SKM-1 (cell line): ENCODE results near the gene SIGLEC9.

Experiments used
- DNase-seq: peaks from one replicate; lab custom pipeline; 2025; ENCODE audit not compliant: unreplicated experiment; lab: John Stamatoyannopoulos, UW

The SIGLEC9 gene

DNA sequence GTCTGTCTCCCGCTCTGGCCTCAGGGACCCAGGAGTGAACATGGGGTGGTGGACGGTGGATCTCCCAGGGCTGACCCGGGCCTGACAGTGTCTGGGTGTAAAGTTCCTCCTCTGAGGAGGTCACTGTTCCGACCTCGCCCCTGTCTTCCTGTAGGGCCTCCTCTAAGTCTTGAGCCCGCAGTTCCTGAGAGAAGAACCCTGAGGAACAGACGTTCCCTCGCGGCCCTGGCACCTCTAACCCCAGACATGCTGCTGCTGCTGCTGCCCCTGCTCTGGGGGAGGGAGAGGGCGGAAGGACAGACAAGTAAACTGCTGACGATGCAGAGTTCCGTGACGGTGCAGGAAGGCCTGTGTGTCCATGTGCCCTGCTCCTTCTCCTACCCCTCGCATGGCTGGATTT is at the start of gene SIGLEC9:
Gene SIGLEC9 (plus strand): TSS at position 178 of the 400 bp plus-strand sequence. CDS start 69 bp downstream, at position 247.
- DNase-seq = no peak

DNA sequence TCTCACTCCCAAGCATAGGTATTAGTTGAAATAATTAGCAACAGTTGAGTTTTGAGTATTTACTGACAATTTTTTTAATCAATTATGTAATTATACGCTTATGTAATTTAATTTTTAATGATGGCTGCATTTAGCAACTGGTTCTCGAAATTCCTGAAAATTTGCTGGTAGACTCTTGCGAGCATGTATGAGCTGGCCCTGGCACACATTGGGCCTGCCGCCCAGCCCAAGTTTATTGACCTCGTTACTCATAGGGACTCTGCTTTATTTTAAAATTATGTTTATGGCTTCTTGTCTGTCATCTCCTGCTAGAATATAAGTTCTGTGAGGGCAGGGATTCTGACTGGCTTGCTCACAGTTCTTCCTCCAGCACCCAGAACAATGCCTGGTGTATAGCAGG is 48.7 kb upstream of the SIGLEC9 start:
- DNase-seq = no peak

DNA sequence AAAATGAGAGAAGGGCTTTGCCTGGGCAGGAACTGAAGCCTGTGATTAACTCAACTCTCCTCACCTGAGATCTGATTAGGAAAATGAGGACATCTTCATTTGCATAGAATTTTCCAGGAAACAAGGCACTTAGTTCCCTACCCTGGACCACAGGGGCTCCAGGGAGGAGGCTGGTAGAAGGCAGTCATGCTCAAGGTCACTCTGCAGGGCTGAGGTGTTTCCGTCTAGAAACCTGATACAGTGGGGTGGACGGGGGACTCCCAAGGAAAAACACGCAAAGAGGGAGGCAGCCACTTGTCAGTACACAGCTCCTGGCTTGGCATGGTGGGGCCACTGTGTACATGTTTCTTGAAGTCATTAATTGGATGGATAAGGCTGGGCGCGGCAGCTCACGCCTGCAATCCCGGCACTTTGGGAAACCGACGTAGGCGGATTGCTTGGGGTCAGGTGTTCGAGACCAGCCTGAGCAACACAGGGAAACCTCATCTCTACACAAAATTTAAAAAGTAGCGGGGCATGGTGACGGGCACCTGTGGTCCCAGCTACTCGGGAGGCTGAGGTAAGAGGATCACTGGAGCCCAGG is 48.0 kb upstream of the SIGLEC9 start:
- no peak for DNase-seq

DNA sequence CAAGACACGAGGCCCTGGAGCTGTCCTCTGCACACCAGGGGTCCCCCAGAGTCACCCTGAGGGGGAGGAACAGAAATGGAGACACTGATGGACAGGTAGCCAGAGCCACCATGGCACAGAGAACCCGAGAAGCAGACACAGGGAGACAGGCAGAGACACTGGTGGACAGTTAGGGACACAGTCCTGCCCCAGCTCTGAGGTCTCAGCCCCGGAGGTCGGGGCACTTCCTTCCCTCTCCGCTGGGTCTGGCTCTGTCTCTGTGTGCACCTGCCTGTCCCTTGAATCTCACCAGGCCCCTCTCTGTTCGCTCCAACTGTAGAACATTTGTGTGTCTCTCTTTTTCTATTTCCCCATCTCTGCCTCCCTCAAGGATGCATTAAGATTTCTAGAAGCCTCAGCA is 46.6 kb upstream of the SIGLEC9 start:
- no peak for DNase-seq

DNA sequence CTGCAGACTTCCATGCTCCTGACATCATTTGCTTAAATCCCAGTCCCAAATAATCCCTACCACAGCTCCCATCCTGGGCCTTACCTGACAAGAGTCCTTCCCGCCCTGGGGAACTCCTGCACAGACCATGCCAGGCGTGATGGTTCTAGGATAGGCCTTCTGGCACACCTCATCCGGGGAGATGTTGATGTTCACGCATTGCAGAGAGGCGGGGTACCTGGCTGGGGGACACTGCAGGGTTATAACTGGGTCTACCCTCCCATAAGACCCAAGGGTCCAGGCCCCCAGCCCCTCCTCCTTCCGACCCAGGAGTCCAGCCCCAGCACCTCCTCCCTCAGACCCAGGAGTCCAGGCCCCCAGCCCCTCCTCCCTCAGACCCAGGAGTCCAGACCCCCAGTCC is 46.0 kb upstream of the SIGLEC9 start:
- no peak for DNase-seq

DNA sequence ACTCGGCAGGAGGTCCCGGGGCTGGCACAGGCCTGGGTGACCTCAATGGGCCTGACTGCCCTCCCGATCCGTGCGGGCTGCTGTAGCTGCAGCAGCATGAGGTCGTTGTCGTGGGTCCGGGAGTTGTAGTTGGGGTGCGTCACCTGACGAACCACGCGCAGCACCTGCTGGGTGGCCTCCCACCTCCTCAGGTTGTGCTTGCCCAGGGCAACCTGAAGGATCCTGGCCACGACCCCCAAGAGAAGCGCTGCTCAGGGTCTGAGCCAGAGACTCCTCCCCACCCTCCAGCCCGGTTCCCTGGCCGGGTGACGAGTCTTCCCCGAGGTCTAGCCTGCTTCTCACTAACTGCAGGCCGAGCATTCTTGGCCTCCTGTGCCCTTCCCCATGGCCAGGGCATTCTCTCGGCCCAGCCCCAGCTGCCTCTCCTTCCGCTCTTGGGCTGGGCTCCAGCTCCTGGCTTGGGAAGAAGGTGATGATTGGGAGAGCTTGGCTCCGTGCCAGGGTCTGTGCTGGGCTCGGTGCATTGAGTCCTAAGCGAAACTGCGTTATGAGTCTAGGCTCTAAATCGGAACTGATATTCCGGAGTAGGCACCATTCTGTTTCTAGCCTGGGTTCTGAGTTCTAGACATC is 45.1 kb upstream of the SIGLEC9 start:
- no peak for DNase-seq

DNA sequence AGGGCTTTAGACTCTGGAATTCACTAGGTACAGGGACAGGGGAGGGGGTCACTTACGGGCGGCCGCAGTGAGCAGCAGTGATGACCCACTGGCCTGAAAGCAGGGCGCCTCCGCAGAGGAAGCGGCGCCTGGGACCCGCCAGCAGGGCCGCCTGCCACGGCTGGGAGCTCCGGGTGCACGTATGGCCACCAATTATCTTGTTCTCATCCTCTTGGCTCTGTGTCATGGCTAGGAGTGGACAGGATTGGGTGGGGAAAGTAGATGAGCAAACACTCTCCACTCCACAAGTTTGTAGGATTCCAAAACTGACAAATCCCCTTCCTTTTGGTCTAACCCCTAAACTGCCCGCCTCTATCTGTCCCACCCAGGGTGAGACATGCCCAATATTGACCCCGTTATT is 43.2 kb upstream of the SIGLEC9 start:
- no peak for DNase-seq

DNA sequence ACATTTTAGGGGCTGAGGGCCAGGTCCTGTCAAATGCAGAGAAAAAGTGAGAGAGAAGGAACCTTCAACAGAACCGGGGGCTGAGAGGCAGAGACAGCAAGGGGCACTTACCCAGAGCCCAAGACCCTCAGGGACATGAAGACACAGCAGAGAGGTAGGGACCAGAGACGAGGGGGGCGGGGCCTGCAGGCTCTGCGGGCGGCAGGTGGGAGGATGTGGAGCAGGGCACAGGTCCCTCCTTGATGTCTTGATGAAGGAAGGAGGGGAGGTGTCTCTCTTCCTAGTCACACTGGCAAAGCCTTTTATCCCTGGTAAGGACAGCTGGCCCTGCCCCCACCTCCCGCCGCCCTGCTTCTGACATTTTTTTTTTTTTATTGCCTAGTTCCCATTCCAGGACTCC is 42.1 kb upstream of the SIGLEC9 start, which contains the start of gene KLK14:
Gene KLK14 (minus strand): TSS at position 277 of the 400 bp plus-strand sequence. CDS start 273 bp downstream, at position 4.
- DNase-seq = no peak

DNA sequence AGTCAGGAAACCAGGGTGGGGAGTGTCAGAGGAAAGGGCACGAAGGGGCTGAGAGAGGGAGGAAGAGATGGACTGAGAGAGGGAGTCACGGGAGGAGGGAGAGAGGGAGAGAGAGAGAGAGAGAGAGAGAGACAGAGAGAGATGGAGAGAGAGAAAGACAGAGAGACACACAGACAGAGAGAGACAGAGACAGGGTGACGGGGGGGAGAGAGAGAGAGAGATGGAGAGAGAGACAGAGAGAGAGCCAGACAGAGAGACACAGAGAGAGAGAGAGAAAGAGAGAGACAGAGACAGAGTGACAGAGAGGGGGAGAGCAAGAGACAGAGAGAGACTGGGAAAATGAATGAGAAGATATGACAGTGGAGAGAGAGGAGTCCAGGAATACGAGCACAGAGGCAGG is 41.5 kb upstream of the SIGLEC9 start:
- no peak for DNase-seq

DNA sequence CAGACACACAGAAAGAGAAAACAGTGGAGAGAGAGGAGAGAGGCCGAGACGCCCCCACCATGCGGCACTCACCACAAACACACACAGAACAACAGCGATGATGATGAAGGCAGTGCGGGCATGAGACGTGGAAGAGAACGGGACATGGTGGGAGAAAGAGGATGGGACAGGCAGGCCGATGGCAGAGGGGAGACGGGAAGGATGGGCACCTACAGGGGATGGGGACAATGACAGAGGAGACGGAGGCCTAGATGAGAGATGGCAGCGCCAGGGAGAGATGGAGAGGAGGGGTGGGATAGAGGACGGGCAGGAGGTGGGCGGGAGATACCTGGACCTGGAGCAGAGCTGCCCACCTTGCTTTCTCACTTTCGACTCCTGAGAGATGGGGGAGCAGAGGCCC is 40.9 kb upstream of the SIGLEC9 start:
- DNase-seq = no peak

DNA sequence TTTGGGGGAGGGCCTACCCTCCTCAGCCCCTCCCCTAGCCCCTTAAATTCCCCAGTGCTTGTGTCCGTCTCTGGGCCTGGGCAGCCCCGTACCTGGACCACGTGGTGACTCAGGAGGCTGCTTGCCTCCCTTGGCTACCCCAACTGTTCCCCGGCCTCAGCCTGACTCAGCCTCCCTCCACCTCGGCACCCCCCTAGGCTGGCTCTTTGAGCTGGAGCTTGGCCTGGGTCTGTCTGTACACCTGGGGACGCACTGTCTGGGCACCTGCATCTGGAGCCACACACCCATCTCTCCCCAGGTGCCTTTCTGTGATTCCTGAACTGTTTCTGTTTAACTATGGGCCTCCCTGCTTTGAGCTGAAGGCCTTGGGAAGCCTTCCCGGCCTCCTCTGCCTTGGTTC is 40.2 kb upstream of the SIGLEC9 start:
- DNase-seq = no peak

DNA sequence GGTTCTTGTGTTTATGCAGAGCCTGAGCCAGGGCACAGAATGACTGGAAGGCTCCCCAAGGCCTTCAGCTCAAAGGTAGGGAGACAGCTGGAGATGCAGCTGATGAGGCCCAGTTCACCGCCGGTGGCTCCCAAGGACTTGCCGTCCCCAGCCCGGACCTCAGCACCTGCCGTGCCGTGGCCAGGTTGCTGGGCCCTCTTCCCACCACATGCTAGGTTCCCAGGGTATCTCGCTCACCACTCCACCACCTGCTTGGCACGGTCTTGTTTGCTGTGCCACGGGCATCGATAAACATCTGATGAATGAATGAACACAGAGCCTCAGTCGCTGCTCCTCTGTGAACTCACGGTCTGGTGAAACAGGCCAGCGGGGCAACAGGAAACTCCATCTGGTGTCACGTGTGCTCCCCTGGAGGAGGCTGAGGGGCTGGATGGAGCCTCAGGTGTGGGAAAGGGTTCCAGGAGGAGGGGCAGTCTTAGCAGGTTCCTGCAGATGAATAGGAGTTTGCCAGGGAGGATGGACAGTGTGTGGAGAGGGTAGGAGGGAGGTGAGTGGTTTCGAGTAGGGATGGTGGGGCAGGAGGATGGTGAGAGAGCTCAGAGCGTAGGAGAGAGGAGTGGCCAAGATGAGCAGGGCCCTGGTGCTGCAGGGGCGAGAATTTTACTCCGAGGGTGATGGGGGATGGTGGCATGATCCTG is 38.4 kb upstream of the SIGLEC9 start:
- DNase-seq = no peak

DNA sequence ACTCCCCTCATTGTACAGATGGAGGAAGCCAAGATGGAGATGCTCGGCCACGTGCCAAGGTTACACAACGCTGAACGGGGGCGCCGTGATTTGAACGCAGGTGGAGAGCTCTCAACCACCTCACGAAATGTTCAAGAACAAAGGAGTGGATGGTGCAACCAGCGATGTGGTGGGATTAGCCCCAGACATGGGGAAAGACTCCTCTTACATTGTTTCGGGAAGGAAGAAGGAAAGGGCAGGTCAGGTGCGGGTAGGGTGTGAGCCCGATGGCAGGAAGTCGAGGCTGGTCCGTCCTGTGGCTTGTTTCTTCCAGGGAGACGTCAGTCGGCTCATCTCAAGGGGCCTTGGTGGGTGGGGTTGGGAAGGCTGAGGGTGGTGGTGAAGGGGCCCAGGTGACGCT is 34.9 kb upstream of the SIGLEC9 start:
- no peak for DNase-seq

DNA sequence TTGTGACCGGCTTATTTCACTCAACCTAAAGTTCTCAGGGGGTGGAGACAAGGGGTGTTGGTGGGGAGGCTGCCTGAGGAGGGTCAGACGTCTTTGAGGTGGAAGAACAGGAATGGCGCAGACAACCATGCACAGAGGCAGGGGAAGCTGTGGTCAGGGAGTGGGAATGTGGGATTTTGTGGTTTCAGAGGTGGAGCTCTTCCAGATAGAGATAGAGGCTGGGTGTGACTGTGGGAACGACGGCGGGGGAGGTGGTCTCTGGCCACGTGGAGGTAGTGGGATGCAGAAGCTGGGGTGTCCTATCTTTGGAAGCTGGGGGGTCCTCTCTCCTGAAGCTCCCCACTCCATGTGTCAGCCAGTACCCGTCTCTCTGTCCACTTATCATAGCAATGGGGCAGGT is 34.2 kb upstream of the SIGLEC9 start:
- DNase-seq = no peak

DNA sequence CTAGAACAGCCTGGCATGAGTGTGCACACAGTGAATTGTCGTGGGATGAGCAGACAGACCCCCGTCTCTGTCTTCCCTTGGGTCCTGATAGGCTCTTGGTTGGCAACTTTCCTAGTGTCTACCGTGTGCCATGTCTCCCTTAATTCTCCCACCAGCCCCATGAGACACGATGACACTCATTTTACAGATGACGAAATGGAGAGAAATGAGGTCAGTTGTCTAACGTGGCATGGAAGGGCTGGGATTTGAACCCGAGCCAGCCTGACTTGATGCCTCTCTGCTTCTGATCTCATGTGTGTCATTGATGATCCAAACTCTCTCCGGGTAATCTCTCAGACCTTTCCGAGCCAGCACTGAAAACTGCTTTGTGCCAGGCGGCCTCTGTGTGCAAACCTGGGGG is 33.6 kb upstream of the SIGLEC9 start:
- DNase-seq = no peak

DNA sequence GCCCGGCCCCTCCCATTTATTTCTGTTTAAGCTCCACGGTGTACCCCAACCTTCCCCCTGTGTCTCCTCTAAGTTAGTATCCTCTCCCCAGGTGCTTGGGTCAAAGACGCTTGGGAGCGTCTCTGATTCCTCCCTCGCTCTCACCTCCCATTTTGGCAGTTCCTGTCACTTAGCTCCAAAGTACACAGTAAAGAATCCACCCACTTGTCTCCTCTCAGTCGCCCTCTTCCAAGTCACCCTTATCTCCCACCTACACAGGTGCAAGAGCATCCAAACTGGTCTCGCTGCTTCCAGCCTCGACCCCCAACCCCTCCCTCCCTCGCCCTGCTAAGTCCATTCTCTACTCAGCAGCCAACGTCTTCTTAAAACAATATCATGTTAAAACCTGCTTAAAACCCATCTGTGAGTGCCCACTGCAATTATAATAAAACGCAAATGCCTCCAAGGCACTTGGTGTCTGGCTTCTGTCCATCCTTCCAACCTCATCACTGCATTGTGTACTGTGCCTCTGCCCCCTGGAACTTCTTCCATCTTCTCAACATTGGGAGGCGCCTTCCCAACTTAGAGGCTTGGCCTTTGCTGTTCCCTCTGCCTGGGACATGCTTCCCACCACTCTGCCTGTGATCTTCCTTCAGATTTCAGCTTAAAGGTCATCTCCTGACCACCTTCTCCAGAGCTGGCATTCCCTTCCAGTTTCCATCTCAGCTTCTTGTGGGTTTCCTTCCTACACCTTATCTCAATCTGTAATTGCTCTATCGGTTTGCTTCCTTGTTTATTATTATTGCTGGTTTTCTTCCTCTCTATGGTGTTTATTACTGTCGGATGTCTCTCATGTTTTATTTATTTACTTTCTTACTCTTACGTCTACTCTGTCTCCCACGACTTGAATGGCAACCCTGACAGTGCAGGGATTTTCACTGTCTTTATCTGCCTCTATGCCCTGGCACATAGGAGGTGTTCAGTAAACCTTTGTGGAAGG is 32.5 kb upstream of the SIGLEC9 start:
- no peak for DNase-seq

DNA sequence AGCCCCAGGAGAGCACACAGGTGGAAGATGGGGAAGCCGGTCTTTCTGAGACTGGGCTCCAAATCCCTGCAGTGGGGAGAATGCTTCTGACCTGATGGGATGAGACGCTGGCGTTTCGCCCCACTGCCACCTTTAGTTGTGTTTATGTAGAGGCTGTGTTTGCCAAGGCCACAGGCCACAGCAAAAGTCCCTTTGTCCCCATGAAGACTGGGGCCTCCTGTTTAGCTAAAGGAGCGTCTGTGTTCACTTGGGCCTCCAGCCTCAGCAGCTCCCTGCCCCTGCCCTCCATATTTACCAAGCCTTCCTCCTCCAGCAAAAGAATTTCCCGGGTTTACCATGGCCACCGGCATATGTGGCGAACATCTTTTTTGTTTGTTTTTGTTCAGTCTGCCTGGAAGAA is 31.6 kb upstream of the SIGLEC9 start:
- DNase-seq = no peak

DNA sequence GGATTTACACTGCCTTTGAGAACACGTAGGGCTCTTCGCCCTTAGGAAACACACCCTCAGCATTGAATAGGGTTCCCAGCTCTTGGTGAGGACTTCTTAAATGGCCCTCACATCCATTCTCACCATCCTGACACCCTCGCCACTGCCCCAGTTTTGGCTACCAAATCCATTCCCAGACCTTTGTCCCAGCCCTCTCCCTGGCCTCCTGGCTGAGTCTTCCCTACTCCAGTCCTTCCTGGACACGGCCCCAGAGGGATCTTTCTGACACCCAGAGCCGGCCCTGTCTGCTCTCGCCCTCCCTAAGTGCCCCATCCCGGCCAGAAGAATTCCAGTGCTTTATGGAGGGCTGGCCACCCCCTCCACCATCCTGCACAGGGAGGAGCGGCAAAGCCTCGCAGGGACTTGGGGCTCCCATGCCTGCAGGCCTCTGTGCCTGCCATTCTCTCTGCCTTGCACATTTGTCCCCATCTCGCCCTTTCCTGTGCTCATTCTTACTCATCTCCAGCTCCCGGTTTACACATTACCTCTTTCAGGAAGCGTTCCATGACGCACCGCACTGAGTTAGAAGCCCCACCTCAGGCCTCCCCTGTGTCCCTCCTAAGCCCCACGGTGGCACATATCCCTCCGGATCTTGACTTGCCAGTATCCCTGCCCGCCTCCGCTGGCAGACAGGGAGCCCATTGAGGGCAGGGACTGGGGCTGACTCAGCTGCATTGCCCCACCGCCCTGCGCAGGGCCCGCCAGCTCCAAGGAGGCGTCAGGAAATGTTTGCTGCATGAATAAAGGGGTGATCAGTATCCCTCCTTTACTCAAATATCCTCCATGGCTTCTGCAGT is 31.0 kb upstream of the SIGLEC9 start:
- no peak for DNase-seq

DNA sequence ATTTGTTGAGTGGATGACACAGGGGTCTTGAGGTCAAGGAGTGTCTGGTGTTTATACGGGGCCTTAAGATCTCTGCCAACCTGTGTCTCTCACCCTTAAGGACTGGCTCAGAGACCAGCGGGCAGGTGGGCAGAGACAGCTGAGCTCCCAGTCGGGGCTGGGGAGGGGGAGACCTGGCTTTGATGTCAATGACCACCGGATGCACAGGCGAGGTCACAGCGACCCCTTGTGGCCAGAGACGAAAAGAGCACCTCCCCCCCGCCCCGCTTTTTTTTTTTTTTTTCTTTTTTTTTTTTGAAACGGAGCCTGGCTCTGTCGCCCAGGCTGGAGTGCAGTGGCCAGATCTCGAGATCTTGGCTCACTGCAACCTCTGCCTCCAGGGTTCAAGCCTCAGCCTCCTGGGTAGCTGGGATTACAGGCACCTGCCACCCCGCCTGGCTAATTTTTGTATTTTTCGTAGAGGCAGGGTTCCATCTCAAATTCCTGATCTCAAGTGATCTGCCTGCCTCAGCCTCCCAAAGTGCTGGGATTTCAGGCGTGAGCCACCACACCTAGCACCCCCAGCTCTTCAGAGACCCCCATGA is 29.9 kb upstream of the SIGLEC9 start:
- no peak for DNase-seq
